ENCODE measurements around the gene RBMS3.

GRCh38 chr3:29644956-29645636, 364.2 kb downstream of the RBMS3 start:
- no peak for TF ChIP-seq CTCF (conservative IDR thresholded peaks at IDR 0.05; ENCODE audit: low read depth, low read length)
- no peak for TF ChIP-seq EZH2 (IDR thresholded peaks at IDR 0.05; ENCODE audit: borderline replicate concordance, low read depth, low read length, poor library complexity, severe bottlenecking)

All from A673 (cell line).